GM19035 (cell line): Measurements from ENCODE around the gene CCZ1.
"Not testable (repeated sequence)": the region's sequence is repeated elsewhere in the genome, so short reads cannot be mapped to it uniquely, and the experiment has no call there.

ENCODE experiments used
- ATAC-seq: cut with Tn5 transposase; IDR thresholded peaks from one replicate; pipeline ENCODE4 v1.9.1; 2021; ENCODE audit not compliant: unreplicated experiment

Gene CCZ1

DNA sequence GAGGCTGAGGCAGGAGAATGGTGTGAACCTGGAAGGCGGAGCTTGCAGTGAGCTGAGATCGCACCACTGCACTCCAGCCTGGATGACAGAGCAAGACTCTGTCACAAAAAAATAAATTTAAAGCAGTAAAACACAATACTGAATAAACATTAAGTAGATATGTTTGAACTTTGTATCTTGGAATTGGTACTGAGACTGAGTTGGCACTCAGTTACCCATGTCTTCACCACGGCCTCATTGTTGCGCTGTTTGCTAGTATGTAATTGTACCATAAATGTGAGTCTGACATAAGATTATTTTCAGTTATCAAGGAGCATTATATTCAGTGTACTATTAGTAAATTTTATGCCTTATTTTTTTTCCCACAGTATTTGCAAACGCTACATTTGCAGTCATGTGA, 6.2 kb downstream of the CCZ1 start:
- ATAC-seq, result not testable (repeated sequence)

DNA sequence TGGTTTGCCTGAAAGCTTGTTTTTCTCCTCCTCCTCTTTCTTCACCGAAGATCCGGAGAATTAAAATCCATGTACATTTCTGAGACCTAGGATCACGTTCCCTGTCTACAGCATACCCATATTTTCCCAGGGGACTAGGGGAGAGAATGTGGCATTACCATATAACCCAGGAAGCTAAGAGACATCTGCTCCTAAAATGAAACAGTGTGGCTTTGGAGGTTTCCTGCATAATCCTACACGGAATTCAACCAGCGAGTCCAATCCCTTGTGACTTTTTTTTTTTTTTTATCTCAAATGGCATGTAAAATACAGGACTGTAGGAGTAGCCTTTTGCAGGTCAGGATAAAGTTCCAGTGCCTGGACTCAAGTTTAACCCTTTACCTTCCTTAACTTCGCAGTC, 10.3 kb downstream of the CCZ1 start:
- not testable (repeated sequence) for ATAC-seq

DNA sequence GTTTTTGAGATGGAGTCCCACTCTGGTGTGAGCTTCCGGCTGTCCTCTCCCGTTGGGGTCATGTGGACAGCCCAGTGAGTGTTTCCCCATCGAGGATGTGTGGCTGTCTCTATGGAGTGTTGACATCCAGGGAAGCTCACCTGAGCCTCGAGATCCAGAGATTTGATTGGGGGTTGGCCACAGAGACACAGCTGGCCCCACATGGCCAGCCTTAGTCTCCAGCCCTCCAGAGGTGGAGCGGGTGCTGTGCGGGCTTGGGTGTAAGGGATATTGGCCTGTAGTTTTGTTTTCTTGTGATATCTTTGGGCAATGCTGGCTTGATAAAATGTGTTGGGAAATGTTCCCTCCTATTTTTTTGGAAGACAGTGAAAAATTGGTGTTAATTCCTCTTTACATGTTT, 18.0 kb downstream of the CCZ1 start:
- ATAC-seq, result not testable (repeated sequence)

DNA sequence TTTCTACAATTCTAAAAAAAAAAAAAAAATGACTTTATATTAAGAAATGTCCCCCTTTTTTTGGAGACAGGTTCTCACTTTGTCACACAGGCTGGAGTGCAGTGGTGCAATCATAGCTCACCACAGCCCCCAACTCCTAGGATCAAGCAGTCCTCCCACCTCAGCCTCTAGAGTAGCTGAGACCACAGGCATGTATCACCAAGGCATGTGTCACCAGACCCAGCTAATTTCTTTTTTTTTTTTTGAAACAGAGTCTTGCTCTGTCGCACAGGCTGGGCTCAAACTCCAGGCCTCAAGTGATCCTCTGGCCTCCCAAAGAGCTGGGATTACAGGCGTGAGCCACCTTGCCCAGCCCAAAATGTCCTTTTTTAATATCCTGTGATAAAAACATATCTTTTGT, 25.6 kb downstream of the CCZ1 start:
- ATAC-seq, result not testable (repeated sequence)

DNA sequence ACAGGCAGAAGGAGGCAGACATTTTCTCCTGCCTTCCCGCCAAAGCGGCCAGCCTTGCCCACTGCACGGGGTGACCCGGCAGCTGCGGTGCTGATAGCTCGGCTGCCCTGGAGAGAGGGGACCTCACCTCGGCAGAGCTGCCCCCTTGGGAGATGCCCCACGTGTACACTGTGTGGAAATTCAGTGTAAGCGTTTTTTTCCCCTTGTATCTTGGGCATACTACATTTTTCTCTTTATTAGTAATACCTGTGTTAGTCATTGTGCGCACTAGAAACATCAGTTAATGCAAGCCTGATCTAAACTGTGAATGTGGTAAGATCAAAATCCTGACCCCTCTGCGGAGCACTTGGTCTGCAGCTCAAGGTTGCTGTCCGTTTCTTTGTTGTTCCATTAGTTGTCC, 26.1 kb downstream of the CCZ1 start:
- ATAC-seq, result not testable (repeated sequence)

DNA sequence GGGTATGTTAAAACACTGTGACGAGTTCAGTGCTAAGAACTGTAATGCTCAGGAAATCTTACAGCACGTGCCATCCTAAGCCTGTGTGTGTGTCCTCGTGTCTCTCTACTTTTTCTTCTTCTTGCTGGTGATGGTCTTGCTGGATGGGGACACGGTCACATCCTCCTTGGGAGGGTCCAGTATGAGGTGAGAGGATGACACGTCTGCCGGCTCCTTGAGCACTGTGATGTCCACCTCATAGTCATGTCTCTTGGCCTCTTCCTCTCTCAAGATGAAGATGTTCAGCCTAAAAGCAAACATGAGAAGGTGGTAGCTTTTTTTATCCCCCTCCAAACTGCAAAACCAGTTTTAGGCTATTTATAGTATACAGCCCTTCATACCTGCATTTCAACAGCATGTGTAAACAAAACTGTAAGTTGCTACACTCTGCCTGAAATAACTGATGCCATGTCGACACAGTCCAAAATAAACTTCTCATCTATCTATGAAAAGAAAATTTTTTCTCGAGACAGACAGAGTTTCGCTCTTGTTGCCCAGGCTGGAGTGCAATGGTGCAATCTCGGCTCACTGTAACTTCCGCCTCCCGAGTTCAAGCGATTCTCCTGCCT, 27.8 kb downstream of the CCZ1 start:
- ATAC-seq, result not testable (repeated sequence)

DNA sequence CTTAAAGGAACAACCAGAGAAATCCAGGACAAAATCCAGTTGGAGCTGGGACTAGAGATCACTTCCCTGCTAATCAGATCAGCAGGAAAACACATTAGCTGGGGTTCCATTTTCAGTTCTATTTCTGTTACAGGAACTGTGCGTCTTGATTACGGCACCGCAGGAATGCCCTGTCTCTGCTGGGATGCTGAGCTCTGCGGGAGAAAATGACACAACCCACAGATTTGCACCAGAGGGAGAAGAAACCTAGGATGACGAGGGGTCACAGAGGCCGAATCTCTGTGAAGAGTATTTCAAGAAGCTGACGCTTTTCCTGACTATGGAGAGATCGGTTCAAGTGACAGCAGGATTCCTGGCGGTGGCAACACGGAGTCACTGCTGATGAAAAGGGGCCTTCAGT, 31.8 kb downstream of the CCZ1 start:
- ATAC-seq, result not testable (repeated sequence)

DNA sequence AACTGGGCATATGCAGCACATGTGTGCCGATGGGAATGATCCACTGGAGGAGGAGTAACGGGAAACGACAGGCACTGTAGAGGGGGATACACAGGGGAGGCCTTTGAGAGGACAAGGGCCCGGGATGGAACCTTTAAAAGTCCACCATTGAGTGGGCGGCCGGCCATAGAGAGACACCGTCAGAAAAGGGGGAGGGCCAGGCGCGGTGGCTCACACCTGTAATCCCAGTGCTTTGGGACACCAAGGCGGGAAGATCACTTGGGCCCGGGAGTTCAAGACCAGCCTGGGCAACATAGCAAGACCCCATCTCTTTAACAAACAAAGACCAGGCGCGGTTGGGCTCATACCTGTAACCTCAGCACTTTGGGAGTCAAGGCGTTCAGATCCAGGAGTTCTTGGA, 32.7 kb downstream of the CCZ1 start:
- not testable (repeated sequence) for ATAC-seq

DNA sequence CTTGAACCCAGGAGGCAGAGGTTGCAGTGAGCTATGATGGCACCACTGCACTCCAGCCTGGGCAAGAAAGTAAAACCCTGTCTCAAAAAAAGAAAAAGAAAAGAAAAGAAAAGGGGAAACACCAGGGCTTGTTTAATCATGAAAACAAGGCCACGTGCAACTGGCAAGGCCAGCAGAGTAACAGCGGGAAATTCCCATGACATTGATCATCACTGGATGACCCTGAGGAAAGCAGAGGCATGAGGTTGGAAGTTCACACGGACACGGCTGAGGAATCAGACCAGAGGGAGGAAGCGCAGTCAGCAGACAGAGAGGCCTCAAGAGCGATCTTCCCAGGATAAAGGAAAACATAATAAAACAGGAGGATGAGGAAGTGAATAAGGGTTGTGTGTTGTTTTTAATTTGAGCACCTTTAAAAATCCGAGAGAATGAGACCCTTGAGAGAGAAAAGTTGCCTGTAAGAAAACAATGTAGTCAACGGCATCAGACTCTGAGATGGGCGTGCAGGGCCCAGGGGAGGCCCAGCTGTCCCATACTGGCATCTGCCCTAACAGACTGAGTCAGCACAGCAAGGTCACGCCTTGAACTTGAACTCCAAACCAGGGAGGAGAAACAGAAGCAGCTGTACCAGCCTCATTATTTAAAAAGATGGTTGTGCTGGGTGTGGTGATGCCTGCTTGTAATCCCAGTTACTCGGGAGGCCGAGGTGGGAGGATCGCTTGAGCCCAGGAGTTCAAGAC, 33.5 kb downstream of the CCZ1 start:
- ATAC-seq, result not testable (repeated sequence)

DNA sequence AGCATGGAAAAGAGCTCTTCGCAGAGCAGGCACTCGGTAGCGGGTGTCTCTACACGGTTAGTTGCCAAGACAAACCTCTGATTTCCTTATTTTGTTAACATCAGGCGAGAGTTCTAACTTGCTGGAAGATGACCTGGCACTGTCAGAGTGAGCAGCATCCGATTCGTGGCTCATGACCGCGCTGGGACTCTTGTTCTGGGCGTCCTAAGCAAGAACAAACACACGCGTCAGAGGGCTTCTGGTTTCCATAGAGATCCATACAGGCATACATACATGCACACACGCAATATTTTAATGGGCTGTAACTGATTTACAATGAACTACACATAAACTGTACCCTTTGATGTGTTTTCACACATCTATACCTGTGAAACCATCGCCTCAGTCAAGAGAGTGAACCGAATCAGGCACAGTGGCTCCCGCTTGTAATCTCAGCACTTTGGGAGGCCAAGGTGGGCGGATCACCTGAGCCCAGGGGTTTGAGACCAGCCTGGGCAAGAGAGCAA, 36.5 kb downstream of the CCZ1 start:
- not testable (repeated sequence) for ATAC-seq

DNA sequence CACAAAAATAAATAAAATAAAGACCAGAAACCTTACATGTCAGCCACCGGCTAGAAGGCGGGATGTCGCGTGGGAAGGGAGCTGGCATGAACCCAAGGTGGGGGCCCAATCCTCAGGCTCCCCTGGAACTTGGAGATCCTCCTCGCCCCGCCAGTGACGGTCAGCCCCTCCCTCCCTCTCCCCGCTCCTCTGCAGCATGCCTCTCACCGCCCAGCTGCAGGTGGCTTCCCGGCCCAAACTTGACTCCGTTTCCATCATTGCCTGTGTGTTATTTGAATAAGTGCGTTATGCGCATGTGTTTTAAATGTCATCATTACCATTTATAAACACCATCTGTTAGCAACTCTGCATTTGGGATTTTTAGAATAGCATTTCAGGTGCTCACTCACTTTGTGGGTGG, 64.7 kb downstream of the CCZ1 start:
- not testable (repeated sequence) for ATAC-seq

DNA sequence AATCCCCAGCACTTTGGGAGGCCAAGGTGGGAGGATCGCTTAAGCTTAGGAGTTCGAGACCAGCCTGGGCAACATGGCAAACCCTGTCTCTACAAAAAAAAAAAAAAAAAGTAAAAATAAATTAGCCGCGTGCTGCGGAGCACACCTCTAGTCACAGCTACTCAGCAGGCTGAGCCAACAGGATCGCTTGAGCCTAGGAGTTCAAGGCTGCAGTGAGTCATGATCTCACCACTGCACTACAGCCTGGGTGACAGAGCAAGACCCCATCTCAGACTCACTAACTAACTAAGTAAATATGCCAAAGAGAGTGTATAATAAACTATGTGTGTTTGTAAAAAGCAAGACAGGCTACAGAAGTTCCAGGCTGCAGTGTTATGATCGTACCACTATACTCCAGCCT, 65.3 kb downstream of the CCZ1 start:
- ATAC-seq, result not testable (repeated sequence)

DNA sequence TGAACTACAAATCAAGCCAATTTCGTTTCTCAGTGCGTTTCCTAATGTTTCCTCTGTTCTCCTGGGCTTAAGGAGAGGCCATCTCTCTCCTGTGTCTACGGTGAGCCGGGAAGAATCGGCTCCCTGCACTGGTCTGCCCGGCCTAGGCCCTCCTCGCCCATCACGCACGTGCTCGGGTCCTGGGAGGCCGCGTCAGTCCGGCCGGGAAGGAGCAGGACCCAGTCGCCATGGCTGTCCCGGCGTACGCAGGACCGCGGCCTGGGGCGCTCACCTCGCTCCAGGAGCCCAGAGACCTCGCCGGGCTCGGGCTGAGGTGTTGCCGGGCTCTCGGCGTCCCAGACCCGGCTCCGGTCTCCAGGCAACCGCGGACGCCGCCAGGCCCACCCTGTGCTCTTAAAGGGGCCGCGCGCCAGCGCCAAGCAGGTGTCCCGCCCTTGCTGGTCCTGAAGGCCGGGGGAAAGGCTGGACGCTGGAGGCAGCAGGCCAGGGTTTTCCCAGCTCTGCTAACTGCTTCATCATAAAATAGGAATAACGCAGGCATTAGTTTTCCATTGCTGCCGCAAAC, 71.9 kb downstream of the CCZ1 start, which contains the start of gene RSPH10B:
RSPH10B (minus strand) TSS at position 343 of the 565 bp plus-strand sequence. CDS start 3,573 bp downstream, outside the sequence.
- ATAC-seq, result not testable (repeated sequence)

DNA sequence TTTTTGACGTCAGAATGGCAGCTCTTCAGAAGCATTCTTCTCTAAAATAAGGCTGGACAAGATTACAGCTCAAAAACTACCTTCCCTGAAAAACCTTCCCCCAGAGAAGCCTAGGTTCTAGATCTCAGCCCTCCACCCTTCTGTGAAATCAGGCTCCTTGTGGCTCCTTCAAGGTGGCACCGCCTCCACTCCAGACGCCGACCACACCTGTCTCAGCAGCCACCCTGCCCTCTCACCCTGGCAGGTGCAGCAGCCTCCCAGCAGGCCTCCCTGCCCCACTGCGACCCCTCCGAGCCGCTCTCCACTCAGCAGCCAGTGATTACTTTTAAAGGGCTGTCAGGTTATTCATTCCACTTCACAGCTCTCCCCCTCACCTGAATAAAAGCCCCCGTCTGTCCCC, 75.0 kb downstream of the CCZ1 start:
- ATAC-seq, result not testable (repeated sequence)
